Lung (tissue), 12 donors: ENCODE data around the gene ASTN2. TPM values are rescaled to one million over a fixed set of nuclear protein-coding genes. Genes with fewer than 3 reads are reported as not detected.

Experiments
- ATAC-seq: fragments of 200-7000 bp; cut with Tn5 transposase; one replicate; pipeline ENCODE4 v1.9.1; 2020; ENCODE audit warnings: moderate number of reproducible peaks; ENCODE audit not compliant: insufficient read depth, low FRiP score
- DNase-seq, 3 donors: peaks; one replicate each; pipeline ENCODE4 v3.0.0-alpha.2; 2013 to 2017
- H3K27ac ChIP-seq, 2 donors: one replicate each; pipeline ENCODE4 v1.5.1; 2013; ENCODE audit warnings: mild to moderate bottlenecking in 2 of 2, moderate library complexity in 2 of 2, control low read depth in 1 of 2, inconsistent platforms in 1 of 2, low read depth in 1 of 2, low read length in 1 of 2
- H3K27me3 ChIP-seq, 3 donors: one replicate each; pipeline ENCODE4 v1.5.1; 2013; ENCODE audit warnings: low read length in 2 of 3; ENCODE audit not compliant: control insufficient read depth in 3 of 3, insufficient read depth in 3 of 3
- H3K36me3 ChIP-seq, 4 donors: one replicate each; pipeline ENCODE4 v1.5.1; 2013; ENCODE audit warnings: low read length in 4 of 4, mild to moderate bottlenecking in 1 of 4, moderate library complexity in 1 of 4; ENCODE audit not compliant: control insufficient read depth in 4 of 4, insufficient read depth in 4 of 4
- H3K4me1 ChIP-seq, 5 donors: one replicate each; pipeline ENCODE4 v1.5.1; 2013; ENCODE audit warnings: low read length in 5 of 5, mild to moderate bottlenecking in 2 of 5, moderate library complexity in 1 of 5; ENCODE audit not compliant: control insufficient read depth in 5 of 5, insufficient read depth in 5 of 5
- H3K4me3 ChIP-seq: one replicate; pipeline ENCODE4 v1.5.1; 2013; ENCODE audit warnings: mild to moderate bottlenecking, control low read depth, moderate library complexity
- H3K9ac ChIP-seq, 2 donors: one replicate each; pipeline ENCODE4 v1.5.1; 2013; ENCODE audit warnings: low read length in 2 of 2, control low read depth in 1 of 2; ENCODE audit not compliant: insufficient read depth in 1 of 2
- H3K9me3 ChIP-seq, 4 donors: one replicate each; pipeline ENCODE4 v1.5.1; 2013; ENCODE audit warnings: low read length in 3 of 4, mild to moderate bottlenecking in 1 of 4, moderate library complexity in 1 of 4; ENCODE audit not compliant: control insufficient read depth in 4 of 4, insufficient read depth in 3 of 4
- CTCF ChIP-seq: IDR thresholded peaks from 2 replicates; pipeline ENCODE4 v1.5.1; 2012; ENCODE audit warnings: mild to moderate bottlenecking; ENCODE audit errors: control extremely low read depth, extremely low read depth
- WGBS, 2 donors: extraction: QIAGEN DNeasy Blood & Tissue Kit; methylation state at CpG; one replicate each; pipeline ENCODE4 v1.1.7; 2013; 5-methylcytosine and 5-hydroxymethylcytosine counted together
- polyA plus RNA-seq, 2 donors: library from polyadenylated mRNA; stranded (reverse); fragments of 200-250 nt; gene quantifications; one replicate each; pipeline ENCODE4 v1.2.1, GENCODE V29; 2013
- total RNA-seq, 2 donors: library from RNA; depleted of rRNA in 1 of 2; stranded (reverse); fragments of >200 nt in 1 of 2; gene quantifications; one replicate each; pipeline ENCODE4 v1.2.1, GENCODE V29; 2014 to 2021
- donor health status: control.
- donor health status: control.
- donor health status: Bipolar disorder and iron deficiency.
- donor health status: healthy.
- donor health status: DM: yes; HTN: yes; CAD: no.

ASTN2 gene
- total and polyA plus RNA-seq, 4 donors = 1.4 to 7.0 (median 3.3) TPM

GRCh38 chr9:116450378-116451139 lies 964.3 kb downstream of the ASTN2 start:
- Histone ChIP-seq H3K4me1 (peaks cover 0 to 16% (median 5%) of the 10 kb centered on the region in 5 donors), H3K27ac (peak overlapping the region in 1 of 2 donors; percentile 47), H3K9me3 (no peaks in the 10 kb centered on the region), H3K4me3 (no peak overlapping the region), H3K27me3 (no peaks in the 10 kb centered on the region), H3K9ac (no peak overlapping the region), H3K36me3 (no peaks in the 10 kb centered on the region)
- ATAC-seq (peak; percentile 63), DNase-seq (peak; percentile 22 to 69 (median 43))
- 41 to 44% methylated on average over 3 of the region's 3 CpGs for WGBS, 2 donors
- TF ChIP-seq CTCF = no peak

- no peak overlapping the region for H3K4me3 ChIP-seq
- H3K27ac ChIP-seq = no peak overlapping the region
- ATAC-seq (no peak), DNase-seq (peak in 2 of 3 donors; percentile 42 to 56)
- TF ChIP-seq CTCF = no peak
- H3K9ac ChIP-seq = no peak overlapping the region
- no peaks in the 10 kb centered on the region for H3K9me3 ChIP-seq
- no peaks in the 10 kb centered on the region for H3K36me3 ChIP-seq
- no peaks in the 10 kb centered on the region for H3K27me3 ChIP-seq
- 82 to 93% methylated on average over 3 of the region's 3 CpGs for WGBS, 2 donors
- peaks cover 0 to 16% (median 5%) of the 10 kb centered on the region in 5 donors for H3K4me1 ChIP-seq
Measured at GRCh38 chr9:116449949-116450348, 964.9 kb downstream of the ASTN2 start.

- Histone ChIP-seq H3K4me3 (no peak overlapping the region), H3K9me3 (no peaks in the 10 kb centered on the region), H3K36me3 (no peaks in the 10 kb centered on the region), H3K27me3 (no peaks in the 10 kb centered on the region), H3K9ac (no peak overlapping the region), H3K27ac (no peak overlapping the region), H3K4me1 (peaks cover 0 to 16% (median 5%) of the 10 kb centered on the region in 5 donors)
- no peak for TF ChIP-seq CTCF
- WGBS, 2 donors = 38 to 56% methylated on average over 3 of the region's 3 CpGs
- ATAC-seq (no peak), DNase-seq (no peak)
Measured at GRCh38 chr9:116448431-116448830, 966.4 kb downstream of the ASTN2 start.
